PC-3 (cell line): Measurements from ENCODE around the gene MTHFD1L. TPM values are rescaled to one million over a fixed set of nuclear protein-coding genes. Genes with fewer than 3 reads are reported as not detected.

Experiments
- ATAC-seq: fragments of 200-7000 bp; cut with Tn5 transposase; 2 replicates; pipeline ENCODE4 v1.9.1; 2020; ENCODE audit warnings: mild to moderate bottlenecking, moderate library complexity
- BruUV-seq: library from RNA; stranded (reverse); fragments of 400-500 nt; replicated peaks from 2 replicates; lab custom pipeline; 2021; lab: Mats Ljungman, UMichigan
- CTCF ChIA-PET: fragments of 300-600 bp; sonication (Branson Sonifier 250); formaldehyde crosslinking; loops from one replicate; lab custom pipeline; 2022; ENCODE audit warnings: antibody characterized with exemption; lab: Charles Lee
- POLR2A ChIA-PET: fragments of 300-600 bp; sonication (Branson Sonifier 250); formaldehyde crosslinking; loops from one replicate; lab custom pipeline; 2022; ENCODE audit warnings: antibody characterized with exemption; ENCODE audit not compliant: unreplicated experiment; lab: Charles Lee
- DNase-seq: peaks from one replicate; pipeline ENCODE4 v3.0.0-alpha.2; 2015
- H2AFZ ChIP-seq: fragments of 300-600 bp; sonication (generic); 2 replicates; pipeline ENCODE4 v1.6.0; 2016; ENCODE audit warnings: antibody characterized with exemption, low read length
- H3F3A ChIP-seq: fragments of 300-600 bp; sonication (generic); one replicate; pipeline ENCODE4 v1.6.0; 2017; ENCODE audit warnings: antibody characterized with exemption, low read length, control low read depth, mild to moderate bottlenecking; ENCODE audit not compliant: unreplicated experiment
- H3K27ac ChIP-seq: fragments of 300-600 bp; sonication (generic); 2 replicates; pipeline ENCODE4 v1.5.1; 2016; ENCODE audit warnings: mild to moderate bottlenecking, low read length
- H3K27me3 ChIP-seq: fragments of 300-600 bp; sonication (generic); 2 replicates; pipeline ENCODE4 v1.6.1; 2016; ENCODE audit warnings: low read length, mixed read lengths
- H3K36me3 ChIP-seq: fragments of 300-600 bp; sonication (generic); 2 replicates; pipeline ENCODE4 v1.6.1; 2016; ENCODE audit warnings: low read depth, mixed run types, low read length, mixed read lengths
- H3K4me1 ChIP-seq: fragments of 300-600 bp; sonication (generic); 2 replicates; pipeline ENCODE4 v1.5.1; 2016; ENCODE audit warnings: low read length; ENCODE audit not compliant: insufficient read depth
- H3K4me2 ChIP-seq: fragments of 300-600 bp; sonication (generic); 2 replicates; pipeline ENCODE4 v1.6.0; 2016; ENCODE audit warnings: low read length
- H3K4me3 ChIP-seq: fragments of 300-600 bp; sonication (generic); 2 replicates; pipeline ENCODE4 v1.5.1; 2016; ENCODE audit warnings: mild to moderate bottlenecking, low read length, mixed read lengths
- H3K79me2 ChIP-seq: fragments of 300-600 bp; sonication (generic); 2 replicates; pipeline ENCODE4 v1.6.1; 2017; ENCODE audit warnings: low read length, mixed read lengths
- H3K9ac ChIP-seq: fragments of 300-600 bp; sonication (generic); 2 replicates; pipeline ENCODE4 v1.6.0; 2016; ENCODE audit warnings: mild to moderate bottlenecking, low read length
- H3K9me2 ChIP-seq: fragments of 300-600 bp; sonication (generic); replicated peaks from 2 replicates; pipeline ENCODE4 v1.6.1; 2016; ENCODE audit warnings: mixed run types, low read length, mixed read lengths
- H3K9me3 ChIP-seq: fragments of 300-600 bp; sonication (generic); 2 replicates; pipeline ENCODE4 v1.6.1; 2016; ENCODE audit warnings: low read length, mixed read lengths
- H4K20me1 ChIP-seq: fragments of 300-600 bp; sonication (generic); 2 replicates; pipeline ENCODE4 v1.6.1; 2016; ENCODE audit warnings: low read length, mixed read lengths
- CTCF ChIP-seq: fragments of 300-600 bp; sonication (generic); conservative IDR thresholded peaks from 2 replicates; pipeline ENCODE4 v1.5.1; 2017; ENCODE audit warnings: antibody characterized with exemption, low read depth, mild to moderate bottlenecking, low read length
- EZH2 ChIP-seq: fragments of 300-600 bp; sonication (generic); IDR thresholded peaks from one replicate; pipeline ENCODE4 v1.6.1; 2017; ENCODE audit warnings: antibody characterized with exemption, mild to moderate bottlenecking, low read length; ENCODE audit not compliant: unreplicated experiment
- EZH2phosphoT487 ChIP-seq: fragments of 300-600 bp; sonication (generic); IDR thresholded peaks from 2 replicates; pipeline ENCODE4 v1.6.1; 2018; ENCODE audit warnings: mild to moderate bottlenecking, antibody characterized with exemption, low read length, borderline replicate concordance
- intact Hi-C: fragments of 100-400 bp; cut with micrococcal nuclease; formaldehyde crosslinking; loops from 2 replicates; pipeline ENCODE4 v1.9.0; 2023
- total RNA-seq: library from RNA; depleted of rRNA; stranded (reverse); fragments of >200 nt; gene quantifications from 2 replicates; pipeline ENCODE4 v1.2.3, GENCODE V29; 2014

MTHFD1L gene
- total RNA-seq, 1 experiment from 2014 or later: 11.9 TPM

- Histone ChIP-seq H3K4me1 (peaks cover 50% of the 10 kb centered on the region), H3F3A (peaks cover 9% of the 10 kb centered on the region), H3K9ac (peak overlapping the region; percentile 96), H3K27ac (peak overlapping the region; percentile 100), H2AFZ (no peak overlapping the region), H4K20me1 (no peaks in the 10 kb centered on the region), H3K4me3 (no peak overlapping the region), H3K4me2 (peak overlapping the region; percentile 66), H3K9me3 (no peaks in the 10 kb centered on the region), H3K36me3 (no peaks in the 10 kb centered on the region), H3K79me2 (peaks cover 11% of the 10 kb centered on the region; the same call in 1 of the 2 replicates), H3K27me3 (no peaks in the 10 kb centered on the region), H3K9me2 (no peaks in the 10 kb centered on the region)
- ATAC-seq: peak; percentile 86
- TF ChIP-seq CTCF (no peak), EZH2phosphoT487 (no peak), EZH2 (no peak)
- intact Hi-C loops: loop anchor here (1.0 to 2.0 kb wide), 4 partner anchors 8 to 265 kb away; no protein-coding TSS in a partner anchor
- DNase-seq: peak; percentile 97
- ChIA-PET CTCF (no interaction called here), POLR2A (interaction anchor here (0.6 kb wide), 1 partner anchor 265 kb away, joined by 3 read pairs; no protein-coding TSS in a partner anchor)
- BruUV-seq: no TSS peak
Observed at GRCh38 chr6:151060096-151060765, 194.7 kb downstream of the MTHFD1L start.

GRCh38 chr6:151060766-151061531 lies 195.4 kb downstream of the MTHFD1L start:
- Histone ChIP-seq H3K9me3 (no peaks in the 10 kb centered on the region), H3F3A (peaks cover 9% of the 10 kb centered on the region), H3K9ac (peak overlapping the region; percentile 96), H4K20me1 (no peaks in the 10 kb centered on the region), H3K79me2 (peaks cover 11% of the 10 kb centered on the region; the same call in 1 of the 2 replicates), H3K27me3 (no peaks in the 10 kb centered on the region), H3K4me1 (peaks cover 50% of the 10 kb centered on the region), H3K36me3 (no peaks in the 10 kb centered on the region), H3K4me3 (no peak overlapping the region), H2AFZ (no peak overlapping the region), H3K9me2 (no peaks in the 10 kb centered on the region), H3K4me2 (peak overlapping the region; percentile 57), H3K27ac (peak overlapping the region; percentile 100)
- intact Hi-C loops: loop anchor here (1.0 to 2.0 kb wide), 4 partner anchors 7 to 264 kb away; no protein-coding TSS in a partner anchor
- TF ChIP-seq EZH2phosphoT487 (no peak), EZH2 (no peak), CTCF (no peak)
- DNase-seq (no peak), ATAC-seq (no peak)
- ChIA-PET POLR2A (no interaction called here), CTCF (no interaction called here)
- TSS peak; percentile 85 for BruUV-seq
